NT2/D1 (cell line): ENCODE results near the gene SKP1.
A peak's percentile ranks its signal among the peaks of the same experiment; 100 is the strongest.

Source experiments
- DNase-seq: peaks from one replicate; pipeline ENCODE4 v3.0.0-alpha.2; 2011; ENCODE audit warnings: low read depth, low spot score
- H3K27me3 ChIP-seq: 2 replicates; pipeline ENCODE4 v1.6.0; 2011; ENCODE audit warnings: mild to moderate bottlenecking; ENCODE audit not compliant: insufficient read length, insufficient read depth
- H3K36me3 ChIP-seq: 2 replicates; pipeline ENCODE4 v1.6.1; 2011; ENCODE audit warnings: mild to moderate bottlenecking, low read length, mixed read lengths; ENCODE audit not compliant: insufficient read depth, insufficient read length
- H3K4me1 ChIP-seq: 2 replicates; pipeline ENCODE4 v1.5.1; 2011; ENCODE audit not compliant: insufficient read depth, insufficient read length
- H3K4me3 ChIP-seq: 2 replicates; pipeline ENCODE4 v1.5.1; 2011; ENCODE audit warnings: low read depth; ENCODE audit not compliant: insufficient read length
- H3K9ac ChIP-seq: 2 replicates; pipeline ENCODE4 v1.6.0; 2011; ENCODE audit warnings: low read depth; ENCODE audit not compliant: insufficient read length
- H3K9me3 ChIP-seq: 2 replicates; pipeline ENCODE4 v1.5.1; 2011; ENCODE audit warnings: mild to moderate bottlenecking, low read length; ENCODE audit not compliant: insufficient read depth
- SUZ12 ChIP-seq: IDR thresholded peaks from 2 replicates; pipeline ENCODE4 v1.6.1; 2011; ENCODE audit not compliant: insufficient read length, insufficient read depth; ENCODE audit errors: extremely low read depth
- YY1 ChIP-seq: IDR thresholded peaks from 2 replicates; pipeline ENCODE4 v1.6.1; 2011; ENCODE audit not compliant: insufficient read length, insufficient read depth
- ZNF274 ChIP-seq: IDR thresholded peaks from 2 replicates; pipeline ENCODE4 v1.6.1; 2011; ENCODE audit warnings: mild to moderate bottlenecking, low read depth, low read length

The SKP1 gene

DNA sequence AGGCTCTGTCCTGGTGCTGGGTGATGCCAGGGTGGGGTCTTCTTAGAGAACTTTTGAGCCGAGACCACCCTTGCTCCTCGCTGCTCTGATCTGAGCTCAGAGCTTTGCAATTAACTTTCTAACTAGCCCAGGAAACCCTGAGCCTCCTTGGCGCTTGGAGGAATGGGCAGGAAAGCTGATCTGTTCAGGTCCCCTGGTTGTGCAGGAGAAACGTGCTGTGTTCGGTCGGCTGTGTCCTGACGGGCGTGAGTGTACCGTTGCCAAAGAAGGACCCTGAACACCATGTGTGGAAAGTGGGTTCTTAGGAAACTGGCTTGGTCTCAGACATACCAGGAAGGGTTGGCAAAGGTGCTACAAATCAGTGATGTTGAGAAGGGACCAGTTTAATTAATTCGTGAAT is 60.5 kb downstream of the SKP1 start:
- no peak for DNase-seq
- Histone ChIP-seq H3K9me3 (no peaks in the 10 kb centered on the region), H3K4me3 (no peak overlapping the region), H3K4me1 (peaks cover 6% of the 10 kb centered on the region), H3K9ac (no peak overlapping the region), H3K27me3 (no peaks in the 10 kb centered on the region), H3K36me3 (peaks cover 34% of the 10 kb centered on the region)
- no peak for TF ChIP-seq ZNF274
- TF ChIP-seq YY1 = no peak
- TF ChIP-seq SUZ12 = no peak

DNA sequence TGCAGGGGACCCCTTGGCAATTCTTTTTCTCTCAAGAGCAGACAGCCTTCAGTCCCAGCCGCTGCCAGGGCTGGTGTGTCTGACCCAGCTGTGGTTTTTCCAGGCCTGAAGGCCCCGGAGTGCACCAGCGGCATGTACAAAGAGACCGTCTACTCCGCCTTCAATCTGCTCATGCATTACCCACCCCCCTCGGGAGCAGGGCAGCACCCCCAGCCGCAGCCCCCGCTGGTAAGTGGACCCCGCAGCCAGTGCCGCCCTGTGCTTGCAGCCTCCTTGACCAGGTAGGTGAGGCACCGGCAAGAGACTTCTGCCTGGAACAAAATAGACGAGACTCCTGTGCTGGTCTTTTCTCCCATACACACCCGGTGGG is 61.0 kb downstream of the SKP1 start:
- Histone ChIP-seq H3K27me3 (no peaks in the 10 kb centered on the region), H3K9ac (peak overlapping the region; percentile 50), H3K36me3 (peaks cover 34% of the 10 kb centered on the region), H3K4me3 (peak overlapping the region; percentile 58), H3K4me1 (peaks cover 6% of the 10 kb centered on the region), H3K9me3 (no peaks in the 10 kb centered on the region)
- TF ChIP-seq YY1 (no peak), SUZ12 (no peak), ZNF274 (no peak)
- no peak for DNase-seq

DNA sequence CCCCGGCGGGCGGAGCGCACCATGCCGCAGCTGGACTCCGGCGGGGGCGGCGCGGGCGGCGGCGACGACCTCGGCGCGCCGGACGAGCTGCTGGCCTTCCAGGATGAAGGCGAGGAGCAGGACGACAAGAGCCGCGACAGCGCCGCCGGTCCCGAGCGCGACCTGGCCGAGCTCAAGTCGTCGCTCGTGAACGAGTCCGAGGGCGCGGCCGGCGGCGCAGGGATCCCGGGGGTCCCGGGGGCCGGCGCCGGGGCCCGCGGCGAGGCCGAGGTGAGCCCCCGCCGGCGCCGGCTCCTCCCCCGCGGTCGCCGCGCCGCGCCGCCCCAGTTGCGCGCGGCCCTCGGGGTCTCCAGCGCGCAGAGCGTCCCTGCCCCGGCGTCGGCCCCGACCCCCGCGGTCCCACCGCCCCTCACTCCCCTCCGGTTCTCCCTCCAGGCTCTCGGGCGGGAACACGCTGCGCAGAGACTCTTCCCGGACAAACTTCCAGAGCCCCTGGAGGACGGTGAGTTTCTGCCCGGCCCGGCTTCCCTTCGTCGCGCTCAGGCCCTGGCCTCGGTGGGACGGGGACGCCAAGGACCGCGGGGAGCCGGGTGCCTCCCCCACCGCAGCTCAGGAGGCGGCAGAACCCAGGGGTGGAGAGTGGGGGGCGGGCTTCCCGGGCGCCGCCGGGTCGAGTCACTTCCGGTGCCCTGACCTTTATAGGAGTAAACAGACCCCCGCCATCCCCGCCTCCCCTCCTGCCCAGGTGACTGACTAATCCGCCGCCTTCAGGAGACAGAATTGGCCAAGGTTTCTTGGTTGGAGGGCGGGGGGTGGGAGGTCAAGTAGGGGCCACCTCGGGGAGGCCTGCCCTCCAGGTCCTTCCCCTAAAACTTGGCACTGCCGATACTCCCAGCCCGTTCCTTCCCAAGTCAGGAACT is 61.6 kb downstream of the SKP1 start:
- peak overlapping the region; percentile 87 for H3K9ac ChIP-seq
- peaks cover 6% of the 10 kb centered on the region for H3K4me1 ChIP-seq
- DNase-seq = no peak
- no peaks in the 10 kb centered on the region for H3K27me3 ChIP-seq
- peak overlapping the region; percentile 58 for H3K4me3 ChIP-seq
- H3K9me3 ChIP-seq = no peaks in the 10 kb centered on the region
- TF ChIP-seq ZNF274 (no peak), SUZ12 (no peak), YY1 (no peak)
- peaks cover 30% of the 10 kb centered on the region for H3K36me3 ChIP-seq

DNA sequence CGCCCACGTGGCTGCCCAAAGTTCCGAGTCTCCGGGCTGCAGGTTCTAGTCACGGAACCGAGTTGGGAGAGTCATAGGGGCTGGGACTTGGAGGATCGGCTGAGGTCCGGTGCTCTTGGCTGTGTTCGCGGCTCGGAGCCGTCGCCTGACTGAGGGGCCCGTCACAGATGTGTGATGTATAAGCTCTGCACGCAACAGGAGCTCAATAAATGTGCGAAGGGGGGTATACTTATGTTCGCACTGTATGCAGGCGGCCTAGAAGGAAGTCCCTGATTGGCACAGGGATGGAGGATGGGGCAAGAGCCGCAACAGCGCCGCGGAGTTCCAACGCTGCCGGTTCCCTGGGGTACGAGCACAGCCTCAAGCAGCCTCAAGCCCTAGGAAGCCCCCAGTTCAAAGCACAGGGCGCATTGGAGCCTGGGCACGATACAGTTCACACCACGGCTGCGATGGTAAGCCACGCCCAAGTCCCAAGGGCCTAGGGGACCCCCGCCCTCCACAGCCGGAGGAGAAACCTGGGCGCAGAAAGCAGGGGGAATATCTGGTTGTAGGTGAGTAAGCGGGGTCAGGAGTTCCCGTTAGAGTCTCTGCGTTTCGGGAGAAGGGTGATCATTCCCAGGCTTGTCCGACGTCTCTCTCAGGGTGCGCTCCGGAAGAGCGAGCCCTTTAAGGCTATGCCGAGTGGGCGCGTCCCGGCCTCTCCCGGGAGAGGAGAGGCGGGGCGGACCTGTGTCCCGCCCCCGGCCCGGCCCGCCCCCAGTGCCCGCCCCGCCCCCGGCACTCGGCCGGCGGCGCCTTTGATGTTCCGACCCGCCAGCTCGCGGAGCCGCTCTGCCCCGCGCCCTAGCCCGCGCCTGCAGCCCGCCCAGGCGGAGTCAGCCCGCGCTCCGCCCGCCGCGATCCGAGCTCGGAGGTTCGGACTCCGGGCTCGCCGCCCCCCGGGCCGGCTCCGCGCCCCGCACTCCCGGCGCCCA is 62.6 kb downstream of the SKP1 start, which contains the start of gene TCF7:
TSS of gene TCF7 (plus strand) at position 780 of the 974 bp plus-strand sequence. CDS start 226 bp downstream, outside the sequence.
- H3K36me3 ChIP-seq = peaks cover 21% of the 10 kb centered on the region
- peak; percentile 57 for DNase-seq
- peaks cover 6% of the 10 kb centered on the region for H3K4me1 ChIP-seq
- H3K9me3 ChIP-seq = no peaks in the 10 kb centered on the region
- peak within 1 kb of the TSS; percentile 87 for H3K9ac ChIP-seq
- TF ChIP-seq SUZ12 (no peak), ZNF274 (no peak), YY1 (no peak)
- no peaks in the 10 kb centered on the region for H3K27me3 ChIP-seq
- H3K4me3 ChIP-seq = peak within 1 kb of the TSS; percentile 58

DNA sequence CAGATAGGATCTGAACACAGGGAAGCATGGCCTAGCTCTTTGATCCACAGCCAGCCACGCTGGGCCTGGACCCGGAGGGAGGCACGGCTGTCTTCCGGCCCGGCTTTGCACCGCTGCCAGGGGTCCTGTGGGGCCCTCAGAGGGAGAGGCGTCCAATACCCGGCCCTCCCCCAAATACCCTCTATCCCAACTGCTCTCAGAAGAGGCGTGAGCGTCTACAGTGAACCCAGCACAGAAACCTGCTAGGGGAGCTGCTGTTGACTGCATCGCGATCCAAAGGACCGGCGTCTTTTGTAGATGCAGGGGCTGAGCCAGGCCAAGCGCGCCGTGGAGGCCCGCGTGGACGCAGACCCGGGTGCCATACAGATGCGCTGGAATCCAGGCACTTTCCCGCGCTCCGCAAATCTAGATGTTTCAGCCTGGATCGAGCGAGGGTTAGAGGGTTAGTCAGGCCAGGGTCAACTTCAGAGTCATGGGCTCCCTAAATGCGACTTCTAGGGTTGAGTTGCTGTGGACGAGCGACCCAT is 63.3 kb downstream of the SKP1 start:
- Histone ChIP-seq H3K9ac (peak overlapping the region; percentile 71), H3K27me3 (no peaks in the 10 kb centered on the region), H3K4me1 (peaks cover 6% of the 10 kb centered on the region), H3K4me3 (peak overlapping the region; percentile 11), H3K36me3 (peaks cover 17% of the 10 kb centered on the region), H3K9me3 (no peaks in the 10 kb centered on the region)
- TF ChIP-seq SUZ12 (no peak), YY1 (no peak), ZNF274 (no peak)
- no peak for DNase-seq

DNA sequence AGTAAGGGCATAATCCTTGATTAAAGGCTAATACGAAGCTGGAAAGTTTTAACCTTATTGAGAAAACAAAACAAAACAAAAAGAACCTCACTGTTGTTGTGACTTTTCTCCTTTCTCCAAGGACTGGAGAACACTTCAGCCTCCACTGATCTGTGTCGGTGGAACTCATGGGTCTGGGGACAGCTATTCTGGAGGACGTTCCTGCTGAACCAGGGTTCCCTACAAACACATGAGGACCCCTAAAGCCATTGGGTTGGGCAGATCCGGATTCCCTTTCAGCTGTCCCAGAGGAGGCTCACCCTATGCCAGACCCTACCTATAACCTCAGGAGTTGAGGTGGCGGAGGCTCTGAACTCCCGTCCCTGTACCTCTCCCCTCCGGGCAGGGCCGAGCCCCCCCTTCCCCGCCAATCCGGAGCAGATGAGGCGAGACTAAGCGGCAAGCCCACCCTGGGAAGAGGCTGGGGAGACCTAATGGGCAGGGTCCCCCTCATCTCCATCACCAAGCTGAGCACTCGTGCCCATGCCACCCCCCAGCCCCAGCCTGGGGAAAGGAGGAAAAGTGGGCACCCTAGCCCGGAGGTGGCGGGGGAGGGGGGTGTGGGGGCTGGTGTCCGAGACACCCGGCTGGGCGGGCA is 63.9 kb downstream of the SKP1 start:
- Histone ChIP-seq H3K9ac (no peak overlapping the region), H3K4me3 (no peak overlapping the region), H3K36me3 (peaks cover 13% of the 10 kb centered on the region), H3K9me3 (no peaks in the 10 kb centered on the region), H3K27me3 (no peaks in the 10 kb centered on the region), H3K4me1 (peaks cover 6% of the 10 kb centered on the region)
- no peak for DNase-seq
- no peak for TF ChIP-seq YY1
- no peak for TF ChIP-seq ZNF274
- TF ChIP-seq SUZ12 = no peak
